Stimulated activated CD4-positive, alpha-beta T cell treated with anti-CD3 and anti-CD28 coated beads, Interleukin-15, amount 100 ng/mL, for 24 hours (primary cell): Measurements from ENCODE around the gene CCDC137.
"Not testable (repeated sequence)": the region's sequence is repeated elsewhere in the genome, so short reads cannot be mapped to it uniquely, and the experiment has no call there.

Experiments used
- DNase-seq: peaks from one replicate; pipeline ENCODE4 v3.0.0-alpha.2; 2020

Gene CCDC137

GRCh38 chr17:81666342-81667191 lies at the start of gene CCDC137, which contains the start of gene OXLD1:
TSS of gene CCDC137 (plus strand) at chr17:81666737. CDS start at chr17:81666767, 30 bp downstream.
TSS of gene OXLD1 (minus strand) at chr17:81666605. CDS start at chr17:81666577, 28 bp downstream.
- peak; percentile 97 for DNase-seq

- no peak for DNase-seq
Observed at GRCh38 chr17:81616877-81617276, 49.7 kb upstream of the CCDC137 start.

- DNase-seq, result not testable (repeated sequence)
Observed at GRCh38 chr17:81618307-81618706, 48.2 kb upstream of the CCDC137 start.

GRCh38 chr17:81621494-81622130 lies 44.9 kb upstream of the CCDC137 start:
- DNase-seq, result no peak

- DNase-seq, result no peak
Observed at GRCh38 chr17:81630274-81630673, 36.3 kb upstream of the CCDC137 start.

- no peak for DNase-seq
Observed at GRCh38 chr17:81631482-81631881, 35.1 kb upstream of the CCDC137 start.

- DNase-seq, result no peak
Observed at GRCh38 chr17:81635431-81635830, 31.1 kb upstream of the CCDC137 start.

GRCh38 chr17:81635973-81636504 lies 30.5 kb upstream of the CCDC137 start:
- DNase-seq, result no peak

GRCh38 chr17:81636505-81637288 lies 29.8 kb upstream of the CCDC137 start, which contains the start of the genes NPLOC4 and TSPAN10:
TSS of gene NPLOC4 (minus strand) at chr17:81637112. CDS start at chr17:81636930, 182 bp downstream.
TSS of gene TSPAN10 (plus strand) at chr17:81637196. CDS start at chr17:81642413, 5,217 bp downstream.
- peak; percentile 90 for DNase-seq

GRCh38 chr17:81638683-81639082 lies 27.9 kb upstream of the CCDC137 start:
- DNase-seq, result no peak

GRCh38 chr17:81640011-81640410 lies 26.5 kb upstream of the CCDC137 start:
- no peak for DNase-seq

GRCh38 chr17:81641825-81642489 lies 24.6 kb upstream of the CCDC137 start:
- no peak for DNase-seq

GRCh38 chr17:81644496-81644895 lies 22.0 kb upstream of the CCDC137 start:
- no peak for DNase-seq

GRCh38 chr17:81644976-81645952 lies 21.3 kb upstream of the CCDC137 start:
- no peak for DNase-seq

GRCh38 chr17:81646869-81647600 lies 19.5 kb upstream of the CCDC137 start:
- no peak for DNase-seq

- no peak for DNase-seq
Observed at GRCh38 chr17:81647640-81648012, 18.9 kb upstream of the CCDC137 start.

- no peak for DNase-seq
Observed at GRCh38 chr17:81648013-81648706, 18.4 kb upstream of the CCDC137 start.

- DNase-seq, result no peak
Observed at GRCh38 chr17:81648707-81649085, 17.8 kb upstream of the CCDC137 start.

- no peak for DNase-seq
Observed at GRCh38 chr17:81650951-81651350, 15.6 kb upstream of the CCDC137 start.

GRCh38 chr17:81651692-81652091 lies 14.8 kb upstream of the CCDC137 start:
- no peak for DNase-seq
